OCI-LY7 (cell line): ENCODE data around the gene TCTN1. TPM values are rescaled to one million over a fixed set of nuclear protein-coding genes. Genes with fewer than 3 reads are reported as not detected.

Experiments
- BruUV-seq: library from RNA; stranded (reverse); fragments of 400-500 nt; replicated peaks from 2 replicates; lab custom pipeline; 2021; lab: Mats Ljungman, UMichigan
- CTCF ChIA-PET: fragments of 300-600 bp; sonication (Branson Sonifier 250); formaldehyde crosslinking; loops from one replicate; lab custom pipeline; 2022; ENCODE audit warnings: antibody characterized with exemption; ENCODE audit not compliant: unreplicated experiment; lab: Charles Lee
- POLR2A ChIA-PET: fragments of 300-600 bp; sonication (Branson Sonifier 250); formaldehyde crosslinking; loops from one replicate; lab custom pipeline; 2022; ENCODE audit warnings: antibody characterized with exemption; lab: Charles Lee
- DNase-seq: peaks from one replicate; pipeline ENCODE4 v3.0.0-alpha.2; 2015; ENCODE audit warnings: low spot score
- H2AFZ ChIP-seq: fragments of 200-600 bp; sonication (generic), shearing (Covaris generic); 2 replicates; pipeline ENCODE4 v1.6.1; 2014; ENCODE audit warnings: mild to moderate bottlenecking, antibody characterized with exemption, low read length, moderate library complexity
- H3K27ac ChIP-seq: fragments of 200-600 bp; sonication (generic); 2 replicates; pipeline ENCODE4 v1.5.1; 2014; ENCODE audit warnings: mixed run types, low read depth, mild to moderate bottlenecking, moderate library complexity, low read length, inconsistent platforms; ENCODE audit not compliant: poor library complexity, severe bottlenecking
- H3K36me3 ChIP-seq: fragments of 200-600 bp; sonication (generic); 2 replicates; pipeline ENCODE4 v1.6.1; 2014; ENCODE audit warnings: mild to moderate bottlenecking, antibody characterized with exemption, low read length, moderate library complexity, mixed read lengths; ENCODE audit not compliant: insufficient read depth
- H3K4me1 ChIP-seq: fragments of 200-600 bp; sonication (generic); 2 replicates; pipeline ENCODE4 v1.5.1; 2014; ENCODE audit warnings: mild to moderate bottlenecking, low read length; ENCODE audit not compliant: insufficient read depth, poor library complexity, severe bottlenecking
- H3K4me2 ChIP-seq: fragments of 200-600 bp; sonication (generic); 2 replicates; pipeline ENCODE4 v1.6.1; 2014; ENCODE audit warnings: mild to moderate bottlenecking, low read length
- H3K4me3 ChIP-seq: fragments of 200-600 bp; sonication (generic); 2 replicates; pipeline ENCODE4 v1.5.1; 2014; ENCODE audit warnings: mild to moderate bottlenecking, low read depth, low read length; ENCODE audit not compliant: poor library complexity, severe bottlenecking
- H3K79me2 ChIP-seq: fragments of 200-600 bp; sonication (generic); 2 replicates; pipeline ENCODE4 v1.6.1; 2016; ENCODE audit warnings: low read depth, mild to moderate bottlenecking, low read length, moderate library complexity, mixed read lengths; ENCODE audit not compliant: insufficient read depth
- H3K9me2 ChIP-seq: fragments of 200-600 bp; sonication (generic); 2 replicates; pipeline ENCODE4 v1.6.1; 2016; ENCODE audit warnings: mild to moderate bottlenecking, low read length, mixed read lengths; ENCODE audit not compliant: insufficient read depth
- H3K9me3 ChIP-seq: fragments of 200-600 bp; sonication (generic); 2 replicates; pipeline ENCODE4 v1.6.1; 2014; ENCODE audit warnings: mild to moderate bottlenecking, mixed run types, low read length, mixed read lengths
- H4K20me1 ChIP-seq: fragments of 200-600 bp; sonication (generic); 2 replicates; pipeline ENCODE4 v1.6.1; 2014; ENCODE audit warnings: mild to moderate bottlenecking, antibody characterized with exemption, low read length, moderate library complexity, mixed read lengths; ENCODE audit not compliant: insufficient read depth
- EZH2phosphoT487 ChIP-seq: fragments of 200-600 bp; sonication (generic); IDR thresholded peaks from 2 replicates; pipeline ENCODE4 v1.6.1; 2018; ENCODE audit warnings: low read depth, borderline replicate concordance, mild to moderate bottlenecking, mixed run types, antibody characterized with exemption, low read length, moderate library complexity, mixed read lengths
- intact Hi-C: fragments of 100-400 bp; cut with micrococcal nuclease; formaldehyde crosslinking; loops from one replicate; pipeline ENCODE4 v1.10.0; 2022; ENCODE audit not compliant: unreplicated experiment
- total RNA-seq, 2 experiments: library from RNA; depleted of rRNA in 1 of 2; stranded (reverse); fragments of >200 nt in 1 of 2; shearing (Covaris generic) in 1 of 2; gene quantifications; 2 replicates each; pipeline ENCODE4 v1.2.3, GENCODE V29; 2014 to 2022
- TF ChIP-seq, protein P1 (sequence below): fragments of 200-600 bp; sonication (generic); conservative IDR thresholded peaks from 2 replicates; pipeline ENCODE4 v1.5.1; 2014; ENCODE audit warnings: mild to moderate bottlenecking, antibody characterized with exemption, low read length, moderate library complexity, mixed read lengths

The TCTN1 gene
- total RNA-seq, 2 experiments from 2014 or later, result 8.7 to 19.9 TPM

DNA sequence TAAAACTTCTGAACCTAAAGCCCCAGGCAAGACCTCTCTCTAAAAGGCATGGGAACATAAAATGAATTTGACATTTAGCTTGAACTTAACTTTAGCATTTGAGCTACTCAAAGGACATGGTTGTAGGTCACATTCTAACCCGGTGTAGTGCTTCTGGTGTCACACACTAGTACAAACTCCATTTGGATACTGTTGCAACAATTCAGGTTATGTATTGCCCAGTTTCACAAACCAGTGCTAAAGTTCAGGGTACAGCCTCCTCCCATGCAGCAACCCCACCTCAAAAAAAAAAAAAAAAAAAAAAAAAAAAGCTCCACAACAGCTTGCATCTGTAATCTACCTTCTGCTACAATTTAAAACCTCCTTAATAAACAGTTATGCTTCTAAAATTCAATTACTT lies 38.6 kb upstream of the TCTN1 start:
- Histone ChIP-seq H3K4me1 (peaks cover 28% of the 10 kb centered on the region), H4K20me1 (peaks cover 20% of the 10 kb centered on the region; the same call in 1 of the 2 replicates), H3K9me2 (no peaks in the 10 kb centered on the region), H3K27ac (no peak overlapping the region), H3K9me3 (peaks cover 27% of the 10 kb centered on the region), H2AFZ (no peak overlapping the region), H3K36me3 (peaks cover 38% of the 10 kb centered on the region), H3K4me2 (no peak overlapping the region), H3K79me2 (peaks cover 91% of the 10 kb centered on the region), H3K4me3 (no peak overlapping the region)
- intact Hi-C loops, result no loop called here
- DNase-seq, result no peak
- no TSS peak for BruUV-seq
- POLR2A ChIA-PET, result interaction anchor here (0.6 to 1.6 kb wide), 10 partner anchors 10 to 376 kb away, joined by 3 to 11 read pairs (median 5); no protein-coding TSS in a partner anchor
- TF ChIP-seq, protein P1, sequence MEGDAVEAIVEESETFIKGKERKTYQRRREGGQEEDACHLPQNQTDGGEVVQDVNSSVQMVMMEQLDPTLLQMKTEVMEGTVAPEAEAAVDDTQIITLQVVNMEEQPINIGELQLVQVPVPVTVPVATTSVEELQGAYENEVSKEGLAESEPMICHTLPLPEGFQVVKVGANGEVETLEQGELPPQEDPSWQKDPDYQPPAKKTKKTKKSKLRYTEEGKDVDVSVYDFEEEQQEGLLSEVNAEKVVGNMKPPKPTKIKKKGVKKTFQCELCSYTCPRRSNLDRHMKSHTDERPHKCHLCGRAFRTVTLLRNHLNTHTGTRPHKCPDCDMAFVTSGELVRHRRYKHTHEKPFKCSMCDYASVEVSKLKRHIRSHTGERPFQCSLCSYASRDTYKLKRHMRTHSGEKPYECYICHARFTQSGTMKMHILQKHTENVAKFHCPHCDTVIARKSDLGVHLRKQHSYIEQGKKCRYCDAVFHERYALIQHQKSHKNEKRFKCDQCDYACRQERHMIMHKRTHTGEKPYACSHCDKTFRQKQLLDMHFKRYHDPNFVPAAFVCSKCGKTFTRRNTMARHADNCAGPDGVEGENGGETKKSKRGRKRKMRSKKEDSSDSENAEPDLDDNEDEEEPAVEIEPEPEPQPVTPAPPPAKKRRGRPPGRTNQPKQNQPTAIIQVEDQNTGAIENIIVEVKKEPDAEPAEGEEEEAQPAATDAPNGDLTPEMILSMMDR, result no peak
- TF ChIP-seq EZH2phosphoT487, result no peak
- CTCF ChIA-PET, result interaction anchor here (0.6 kb wide), 1 partner anchor 163 kb away, joined by 3 read pairs; no protein-coding TSS in a partner anchor

DNA sequence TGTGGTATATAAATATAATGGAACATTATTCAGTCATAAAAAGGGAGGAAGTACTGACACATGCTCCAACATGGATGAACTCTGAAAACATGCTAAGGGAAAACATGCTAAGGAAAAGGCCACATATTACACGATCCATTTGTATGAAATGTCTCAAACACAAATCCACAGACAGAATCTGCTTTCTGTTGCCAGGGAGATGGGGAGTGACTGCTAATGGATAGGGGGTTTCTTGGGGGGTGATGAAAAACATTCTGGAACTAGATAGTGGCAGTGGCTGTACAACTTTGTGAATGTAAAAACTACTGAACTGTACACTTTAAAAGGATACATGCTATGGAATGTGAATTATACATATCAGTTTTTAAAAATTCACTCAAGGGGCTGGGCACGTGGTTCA lies 37.4 kb upstream of the TCTN1 start:
- Histone ChIP-seq H3K9me2 (no peaks in the 10 kb centered on the region), H3K9me3 (peaks cover 24% of the 10 kb centered on the region), H3K4me2 (no peak overlapping the region), H3K36me3 (peaks cover 38% of the 10 kb centered on the region), H3K27ac (no peak overlapping the region), H3K4me3 (no peak overlapping the region), H3K4me1 (peaks cover 39% of the 10 kb centered on the region), H2AFZ (no peak overlapping the region), H4K20me1 (peaks cover 28% of the 10 kb centered on the region), H3K79me2 (peaks cover 100% of the 10 kb centered on the region)
- no peak for DNase-seq
- ChIA-PET POLR2A (interaction anchor here (1.1 to 1.6 kb wide), 3 partner anchors 11 to 68 kb away, joined by 4 to 7 read pairs (median 6); no protein-coding TSS in a partner anchor), CTCF (no interaction called here)
- no TSS peak for BruUV-seq
- intact Hi-C loops, result no loop called here
- TF ChIP-seq EZH2phosphoT487, result no peak
- TF ChIP-seq, protein P1, result no peak

DNA sequence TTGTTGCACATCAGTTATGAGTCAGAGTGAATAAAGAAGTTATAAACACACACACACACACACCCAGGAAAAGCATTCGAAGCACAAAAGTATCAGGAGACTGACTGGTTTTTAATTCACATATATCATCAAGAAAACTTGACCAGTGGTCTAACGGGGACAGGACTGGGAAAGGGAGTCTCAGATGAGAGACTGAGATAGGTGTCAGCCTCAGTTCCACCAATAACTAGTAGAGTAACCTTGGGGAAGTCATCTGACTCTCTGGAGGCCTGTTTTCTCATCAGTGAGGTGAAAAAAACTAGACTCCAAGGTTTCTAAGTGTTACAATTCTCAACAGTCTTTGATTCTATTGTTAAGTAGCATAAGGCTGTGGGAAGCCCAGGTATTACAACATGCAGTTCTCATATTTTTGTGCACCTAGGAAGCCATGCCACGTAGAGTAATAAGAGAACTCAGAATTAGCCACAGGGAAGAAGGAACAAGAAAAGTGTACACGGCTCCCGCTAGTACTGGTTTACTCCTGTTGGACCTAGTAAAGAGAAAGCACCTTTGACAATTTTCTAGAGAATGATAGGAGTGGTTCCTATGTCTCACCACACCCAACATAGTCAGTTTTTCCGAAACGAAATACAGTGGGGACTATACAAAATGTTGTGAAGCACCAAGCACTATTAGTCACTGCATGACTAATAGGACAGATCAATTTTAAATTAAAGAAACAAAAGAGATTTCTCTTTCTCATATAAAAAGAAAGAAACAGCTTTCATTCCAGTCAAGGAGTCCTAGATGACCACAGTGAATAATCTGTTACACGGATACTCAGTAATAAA lies 35.9 kb upstream of the TCTN1 start:
- H3K4me1 ChIP-seq, result peaks cover 39% of the 10 kb centered on the region

More for the DNA sequence above, 35.9 kb upstream of the TCTN1 start:
- no peak overlapping the region for H3K27ac ChIP-seq
- peak overlapping the region; percentile 86 for H3K4me3 ChIP-seq
- intact Hi-C loops, result no loop called here
- ChIA-PET CTCF (no interaction called here), POLR2A (interaction anchor here (0.6 to 1.5 kb wide), 4 partner anchors 12 to 201 kb away, joined by 3 to 6 read pairs (median 4); no protein-coding TSS in a partner anchor)
- H3K79me2 ChIP-seq, result peaks cover 97% of the 10 kb centered on the region
- H3K4me2 ChIP-seq, result peak overlapping the region; percentile 88
- BruUV-seq, result TSS peak; percentile 14
- no peak for DNase-seq
- peaks cover 25% of the 10 kb centered on the region for H3K36me3 ChIP-seq
- TF ChIP-seq, protein P1, result no peak
- TF ChIP-seq EZH2phosphoT487, result no peak
- no peak overlapping the region for H2AFZ ChIP-seq
- no peaks in the 10 kb centered on the region for H3K9me2 ChIP-seq
- peaks cover 10% of the 10 kb centered on the region; the same call in 1 of the 2 replicates for H3K9me3 ChIP-seq
- peaks cover 35% of the 10 kb centered on the region for H4K20me1 ChIP-seq
